ENCODE measurements around the gene LUZP1. TPM values are rescaled to one million over a fixed set of nuclear protein-coding genes. Genes with fewer than 3 reads are reported as not detected.

The LUZP1 gene
- total RNA-seq, 2 donors from 2014 or later: 4.6 to 8.0 TPM

DNA sequence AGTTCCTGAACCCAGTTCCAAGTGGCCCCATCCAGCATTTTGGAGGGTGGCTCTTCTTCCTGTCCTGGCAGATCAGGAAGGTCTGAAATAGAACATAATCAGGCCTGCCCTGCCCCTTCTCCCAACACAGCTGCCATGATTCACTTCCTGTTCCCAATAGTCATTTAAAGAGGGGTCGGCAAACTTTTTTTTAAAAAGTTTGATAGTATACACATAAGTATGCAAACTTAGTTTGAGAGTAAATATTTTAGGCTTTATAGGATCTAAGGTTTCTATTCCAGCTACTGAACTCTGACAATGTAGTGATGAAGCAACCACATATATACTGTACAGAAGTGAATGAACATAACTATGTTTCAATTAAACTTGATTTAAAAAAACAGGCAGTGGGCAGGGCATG, 66.4 kb downstream of the LUZP1 start:
- TF ChIP-seq, protein P1, sequence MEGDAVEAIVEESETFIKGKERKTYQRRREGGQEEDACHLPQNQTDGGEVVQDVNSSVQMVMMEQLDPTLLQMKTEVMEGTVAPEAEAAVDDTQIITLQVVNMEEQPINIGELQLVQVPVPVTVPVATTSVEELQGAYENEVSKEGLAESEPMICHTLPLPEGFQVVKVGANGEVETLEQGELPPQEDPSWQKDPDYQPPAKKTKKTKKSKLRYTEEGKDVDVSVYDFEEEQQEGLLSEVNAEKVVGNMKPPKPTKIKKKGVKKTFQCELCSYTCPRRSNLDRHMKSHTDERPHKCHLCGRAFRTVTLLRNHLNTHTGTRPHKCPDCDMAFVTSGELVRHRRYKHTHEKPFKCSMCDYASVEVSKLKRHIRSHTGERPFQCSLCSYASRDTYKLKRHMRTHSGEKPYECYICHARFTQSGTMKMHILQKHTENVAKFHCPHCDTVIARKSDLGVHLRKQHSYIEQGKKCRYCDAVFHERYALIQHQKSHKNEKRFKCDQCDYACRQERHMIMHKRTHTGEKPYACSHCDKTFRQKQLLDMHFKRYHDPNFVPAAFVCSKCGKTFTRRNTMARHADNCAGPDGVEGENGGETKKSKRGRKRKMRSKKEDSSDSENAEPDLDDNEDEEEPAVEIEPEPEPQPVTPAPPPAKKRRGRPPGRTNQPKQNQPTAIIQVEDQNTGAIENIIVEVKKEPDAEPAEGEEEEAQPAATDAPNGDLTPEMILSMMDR (IDR thresholded peaks at IDR 0.05): no peak
- TF ChIP-seq POLR2A (IDR thresholded peaks at IDR 0.05): no peak
- intact Hi-C loops (cut with DNase I): no loop called here
- H3K9me3 ChIP-seq: no peaks in the 10 kb centered on the region
- DNase-seq (no peak), ATAC-seq (no peak)
- H3K27ac ChIP-seq: no peak overlapping the region
- WGBS, 2 donors: 15 to 39% methylated on average over 1 of the region's 1 CpG
- no peaks in the 10 kb centered on the region for H3K27me3 ChIP-seq
- no peaks in the 10 kb centered on the region for H3K36me3 ChIP-seq (replicated peaks in 1 of 2; ENCODE audit: insufficient read depth in 1 of 2, low read depth in 2 of 2)
- no peak overlapping the region for H3K4me3 ChIP-seq
- no peaks in the 10 kb centered on the region for H3K4me1 ChIP-seq

DNA sequence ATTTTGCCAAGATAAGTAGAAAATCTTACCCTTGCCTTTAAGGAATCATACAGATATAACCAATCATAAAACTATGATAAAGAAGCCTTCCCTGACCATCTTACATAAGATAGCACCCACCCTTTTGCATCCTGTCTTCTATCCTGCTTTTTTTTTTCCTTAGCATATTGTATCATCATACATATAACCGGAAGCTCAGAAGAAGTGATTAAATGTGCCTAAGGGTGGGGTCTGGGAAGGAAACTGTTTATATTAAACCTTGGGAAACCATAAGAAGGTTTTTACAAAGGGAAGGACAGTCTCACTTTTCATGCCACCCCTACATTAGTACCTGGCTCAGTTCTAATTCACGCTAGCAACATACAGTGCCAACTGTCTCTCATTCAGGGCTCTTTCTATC, 66.8 kb downstream of the LUZP1 start:
- no peak for ATAC-seq

DNA sequence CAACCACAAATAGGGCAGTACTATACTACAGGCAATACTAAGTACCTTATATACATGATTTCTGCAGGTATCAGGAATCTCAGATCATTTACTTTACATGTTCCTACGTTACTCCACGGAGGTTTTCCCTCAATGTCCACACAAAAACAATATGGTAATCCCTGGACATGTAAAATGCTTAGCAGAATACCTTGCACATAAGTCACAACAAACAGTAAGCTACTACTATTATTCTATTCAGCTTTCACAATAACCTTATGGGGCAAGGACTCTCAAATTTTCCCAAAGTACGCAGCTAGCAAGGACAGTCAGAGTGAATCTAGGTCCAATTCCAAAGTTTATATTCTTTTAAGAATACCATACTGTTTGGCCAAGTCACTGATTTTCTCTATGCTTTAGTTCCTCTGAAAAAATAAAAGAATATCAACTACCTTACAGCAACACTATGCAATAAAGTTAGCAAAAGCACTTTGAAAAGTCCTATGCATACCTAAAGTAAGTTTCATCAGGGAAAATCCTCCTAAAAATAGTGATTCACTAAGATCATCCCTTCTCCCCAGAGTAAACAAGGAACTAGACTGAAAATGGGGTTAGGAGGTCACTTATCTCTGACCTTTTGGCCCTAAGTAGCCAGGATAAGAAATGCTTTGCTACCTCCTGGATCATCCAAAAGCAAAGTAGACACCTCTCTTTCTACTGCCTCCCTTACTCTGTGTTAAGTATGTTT, 67.4 kb downstream of the LUZP1 start:
- no peaks in the 10 kb centered on the region for H3K4me1 ChIP-seq
- no peak overlapping the region for H3K27ac ChIP-seq
- ATAC-seq (no peak), DNase-seq (no peak)
- 78 to 83% methylated on average over 3 of the region's 3 CpGs for WGBS, 2 donors
- TF ChIP-seq POLR2A (IDR thresholded peaks at IDR 0.05): no peak
- TF ChIP-seq, protein P1 (IDR thresholded peaks at IDR 0.05): no peak
- intact Hi-C loops (cut with DNase I): no loop called here
- no peaks in the 10 kb centered on the region for H3K27me3 ChIP-seq
- no peaks in the 10 kb centered on the region for H3K36me3 ChIP-seq (replicated peaks in 1 of 2; ENCODE audit: insufficient read depth in 1 of 2, low read depth in 2 of 2)
- no peaks in the 10 kb centered on the region for H3K9me3 ChIP-seq
- no peak overlapping the region for H3K4me3 ChIP-seq

More for the DNA sequence above, 66.8 kb downstream of the LUZP1 start:
- no peaks in the 10 kb centered on the region for H3K9me3 ChIP-seq
- H3K27ac ChIP-seq: no peak overlapping the region
- 78 to 87% methylated on average over 2 of the region's 2 CpGs for WGBS, 2 donors
- TF ChIP-seq POLR2A (IDR thresholded peaks at IDR 0.05): no peak
- TF ChIP-seq, protein P1 (IDR thresholded peaks at IDR 0.05): no peak
- intact Hi-C loops (cut with DNase I): no loop called here
- no peaks in the 10 kb centered on the region for H3K4me1 ChIP-seq
- H3K27me3 ChIP-seq: no peaks in the 10 kb centered on the region
- H3K4me3 ChIP-seq: no peak overlapping the region
- H3K36me3 ChIP-seq (replicated peaks in 1 of 2; ENCODE audit: insufficient read depth in 1 of 2, low read depth in 2 of 2): no peaks in the 10 kb centered on the region
- DNase-seq: no peak

DNA sequence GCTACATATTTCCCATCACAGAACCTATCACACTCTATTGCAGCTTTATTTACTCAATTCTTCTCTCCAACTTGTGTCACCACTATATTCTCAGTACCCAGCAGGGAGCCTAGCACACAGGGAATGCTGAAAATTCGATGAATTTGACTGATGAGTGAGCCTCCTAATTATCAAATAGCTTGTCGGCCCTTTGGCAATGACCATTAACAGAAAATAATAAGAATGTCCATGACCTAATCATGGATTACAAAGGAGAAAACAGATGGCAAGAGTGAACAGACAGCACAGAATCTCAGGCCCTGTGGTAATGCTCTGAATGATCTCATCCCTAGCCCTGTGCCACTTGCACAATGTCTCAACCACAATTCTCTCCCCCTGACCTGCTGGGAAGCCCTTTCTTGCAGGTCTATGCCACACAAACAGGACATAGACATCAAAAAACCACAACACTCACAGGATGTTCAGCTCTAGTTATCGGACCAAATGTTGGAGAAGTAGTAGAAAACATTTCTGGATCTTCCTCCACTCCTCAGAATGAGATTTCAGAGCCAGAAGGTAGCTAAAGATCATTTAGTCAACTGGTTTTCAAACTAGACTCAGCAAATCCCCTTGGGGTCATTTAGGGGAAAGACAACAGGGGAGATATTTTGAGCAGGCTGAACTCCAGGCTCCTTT, 68.4 kb downstream of the LUZP1 start:
- peak in 2 of 4 donors; percentile 27 to 45 for DNase-seq
- ATAC-seq: peak; percentile 45
- TF ChIP-seq, protein P1 (IDR thresholded peaks at IDR 0.05): no peak
- no peak for TF ChIP-seq POLR2A (IDR thresholded peaks at IDR 0.05)
- Histone ChIP-seq H3K9me3 (no peaks in the 10 kb centered on the region), H3K4me1 (no peaks in the 10 kb centered on the region), H3K27me3 (no peaks in the 10 kb centered on the region), H3K4me3 (no peak overlapping the region), H3K36me3 (replicated peaks in 1 of 2; ENCODE audit: insufficient read depth in 1 of 2, low read depth in 2 of 2) (no peaks in the 10 kb centered on the region), H3K27ac (peak overlapping the region in 1 of 4 donors; percentile 5)
- 54 to 64% methylated on average over 3 of the region's 3 CpGs for WGBS, 2 donors
- intact Hi-C loops (cut with DNase I): no loop called here
